ENCODE results near the gene ABCF2. TPM values are rescaled to one million over a fixed set of nuclear protein-coding genes. Genes with fewer than 3 reads are reported as not detected.

ABCF2 gene
- total and polyA plus RNA-seq, 2 of the 4 experiments (the other 2 are of a cell fraction) = 46.2 to 103 TPM

GRCh38 chr7:151206914-151207313 lies 20.1 kb downstream of the ABCF2 start:
- no peaks in the 10 kb centered on the region for H3K79me1 ChIP-seq (ENCODE audit: low read depth in 1 of 2, low read length in 2 of 2)
- H4K91ac ChIP-seq (ENCODE audit: insufficient read depth, low read depth, low read length) = no peak overlapping the region
- H3K9me1 ChIP-seq (ENCODE audit: insufficient read depth, low read length) = no peaks in the 10 kb centered on the region; the same call in 1 of the 2 replicates
- H3K4ac ChIP-seq (ENCODE audit: low read depth, low read length) = no peak overlapping the region
- H3K9ac ChIP-seq (ENCODE audit: low read depth, low read length) = no peak overlapping the region
- no peak overlapping the region for H4K8ac ChIP-seq (ENCODE audit: low read depth in 2 of 2, low read length in 2 of 2)
- no peaks in the 10 kb centered on the region for H4K20me1 ChIP-seq (ENCODE audit: insufficient read depth, low read length)
- no peaks in the 10 kb centered on the region for H3K36me3 ChIP-seq (ENCODE audit: control insufficient read depth, insufficient read depth, low read length)
- H2AK9ac ChIP-seq (replicated peaks; ENCODE audit: low read depth, low read length, poor library complexity) = no peak overlapping the region
- ATAC-seq (ENCODE audit: low read depth) (no peak), DNase-seq (no peak)
- H3K27ac ChIP-seq (ENCODE audit: insufficient read depth, low read length) = no peak overlapping the region
- no peak overlapping the region for H3K23ac ChIP-seq (ENCODE audit: low read depth, low read length)
- ChIA-PET POLR2A (ENCODE audit: unreplicated experiment) (no interaction called here), CTCF (no interaction called here)
- H2BK5ac ChIP-seq (ENCODE audit: low read depth, low read length, poor library complexity, severe bottlenecking) = no peak overlapping the region
- H2BK120ac ChIP-seq (ENCODE audit: low read depth, low read length) = no peak overlapping the region
- no peak overlapping the region for H3K4me3 ChIP-seq (ENCODE audit: insufficient read depth, low read depth, low read length)
- H2AK5ac ChIP-seq (ENCODE audit: low read depth, low read length) = no peak overlapping the region
- no peaks in the 10 kb centered on the region for H3K4me1 ChIP-seq (ENCODE audit: control insufficient read depth, insufficient read depth, low read length)
- no peak overlapping the region for H3K56ac ChIP-seq (ENCODE audit: extremely low read depth, insufficient read depth, low read length)
- H3K18ac ChIP-seq (ENCODE audit: low read depth, low read length) = no peak overlapping the region
- H3K27me3 ChIP-seq (ENCODE audit: control insufficient read depth, insufficient read depth, low read length) = peaks cover 59% of the 10 kb centered on the region
- no peak overlapping the region for H3K4me2 ChIP-seq (ENCODE audit: low read depth, low read length)
- no CpG with 5 or more reads among the region's 9 CpGs for WGBS, 2 experiments (ENCODE audit: extremely low coverage in 2 of 2, insufficient read length in 1 of 2)
- no peak overlapping the region for H2BK15ac ChIP-seq (ENCODE audit: low read depth, low read length)
- H2AFZ ChIP-seq (replicated peaks; ENCODE audit: low read length, poor library complexity) = no peak overlapping the region
- H3K14ac ChIP-seq (replicated peaks; ENCODE audit: low read depth, low read length) = no peak overlapping the region
- in situ Hi-C loops (cut with MboI; ENCODE audit: low sequenced_read_pairs) (no loop called here), intact Hi-C loops (cut with micrococcal nuclease) (no loop called here), dilution Hi-C loops (cut with HindIII; ENCODE audit: low sequenced_read_pairs, unreplicated experiment) (no loop called here)
- BruUV-seq (replicated peaks) = no TSS peak
- H3K9me3 ChIP-seq (ENCODE audit: control insufficient read depth, insufficient read depth, low read length) = no peaks in the 10 kb centered on the region
- no peak for TF ChIP-seq NFE2L2 (IDR thresholded peaks at IDR 0.05; ENCODE audit: low read depth, low read length)
- TF ChIP-seq SMC3 (IDR thresholded peaks at IDR 0.05; ENCODE audit: low read depth, low read length) = no peak
- no peak for TF ChIP-seq CTCF (conservative IDR thresholded peaks at IDR 0.05; ENCODE audit: low read depth, low read length)
- no peak for TF ChIP-seq CEBPB (IDR thresholded peaks at IDR 0.05; ENCODE audit: low read depth, low read length)
- TF ChIP-seq POLR2A (IDR thresholded peaks at IDR 0.05; ENCODE audit: low read depth, low read length) = no peak
- TF ChIP-seq RAD21 (IDR thresholded peaks at IDR 0.05; ENCODE audit: low read length) = no peak
- no peak for TF ChIP-seq BHLHE40 (IDR thresholded peaks at IDR 0.05; ENCODE audit: low read depth, low read length)
- no peak for TF ChIP-seq FOS (IDR thresholded peaks at IDR 0.05; ENCODE audit: low read depth, low read length)
- TF ChIP-seq RFX5 (IDR thresholded peaks at IDR 0.05; ENCODE audit: low read depth, low read length) = no peak
- no peak for TF ChIP-seq CHD1 (IDR thresholded peaks at IDR 0.05; ENCODE audit: low read depth, low read length)
- no peak for TF ChIP-seq USF2 (IDR thresholded peaks at IDR 0.05; ENCODE audit: low read depth, low read length)
- no peak for TF ChIP-seq MXI1 (IDR thresholded peaks at IDR 0.05; ENCODE audit: borderline replicate concordance, low read depth, low read length)
- TF ChIP-seq MAFK (IDR thresholded peaks at IDR 0.05; ENCODE audit: low read depth, low read length) = no peak
- no peak for TF ChIP-seq MAZ (IDR thresholded peaks at IDR 0.05; ENCODE audit: borderline replicate concordance, low read depth, low read length)
- no peak for TF ChIP-seq RCOR1 (IDR thresholded peaks at IDR 0.05; ENCODE audit: insufficient replicate concordance, low read length)
- TF ChIP-seq ELK1 (IDR thresholded peaks at IDR 0.05; ENCODE audit: borderline replicate concordance, low read depth, low read length) = no peak
- H2BK20ac ChIP-seq (ENCODE audit: low read depth, low read length) = no peak overlapping the region
- H4K5ac ChIP-seq (ENCODE audit: low read depth, low read length) = no peak overlapping the region

All from IMR-90 (cell line).